Measurements from ENCODE around the gene TNFRSF4.

DNA sequence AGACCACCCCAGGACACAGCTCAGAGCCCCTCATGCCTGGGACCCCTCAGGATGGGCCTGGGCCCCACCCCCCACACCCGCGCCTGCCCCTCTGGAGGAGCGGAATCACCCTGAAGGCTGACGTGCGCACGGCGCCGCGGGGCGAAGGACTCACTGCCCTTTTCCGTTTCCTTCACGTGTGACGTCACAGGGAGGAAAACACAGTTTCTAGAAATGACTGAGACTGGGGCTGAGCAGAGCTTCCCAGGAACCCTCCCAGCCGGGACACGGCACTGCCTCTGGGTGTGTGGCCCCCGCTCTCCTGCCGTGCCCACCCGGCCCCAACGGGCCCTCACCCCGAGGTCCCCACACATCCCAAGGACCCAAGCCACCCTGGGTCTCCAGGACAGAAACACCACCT, 5.4 kb upstream of the TNFRSF4 start:
- TF ChIP-seq, protein P1, sequence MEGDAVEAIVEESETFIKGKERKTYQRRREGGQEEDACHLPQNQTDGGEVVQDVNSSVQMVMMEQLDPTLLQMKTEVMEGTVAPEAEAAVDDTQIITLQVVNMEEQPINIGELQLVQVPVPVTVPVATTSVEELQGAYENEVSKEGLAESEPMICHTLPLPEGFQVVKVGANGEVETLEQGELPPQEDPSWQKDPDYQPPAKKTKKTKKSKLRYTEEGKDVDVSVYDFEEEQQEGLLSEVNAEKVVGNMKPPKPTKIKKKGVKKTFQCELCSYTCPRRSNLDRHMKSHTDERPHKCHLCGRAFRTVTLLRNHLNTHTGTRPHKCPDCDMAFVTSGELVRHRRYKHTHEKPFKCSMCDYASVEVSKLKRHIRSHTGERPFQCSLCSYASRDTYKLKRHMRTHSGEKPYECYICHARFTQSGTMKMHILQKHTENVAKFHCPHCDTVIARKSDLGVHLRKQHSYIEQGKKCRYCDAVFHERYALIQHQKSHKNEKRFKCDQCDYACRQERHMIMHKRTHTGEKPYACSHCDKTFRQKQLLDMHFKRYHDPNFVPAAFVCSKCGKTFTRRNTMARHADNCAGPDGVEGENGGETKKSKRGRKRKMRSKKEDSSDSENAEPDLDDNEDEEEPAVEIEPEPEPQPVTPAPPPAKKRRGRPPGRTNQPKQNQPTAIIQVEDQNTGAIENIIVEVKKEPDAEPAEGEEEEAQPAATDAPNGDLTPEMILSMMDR (IDR thresholded peaks at IDR 0.05), result no peak
- no peak for TF ChIP-seq EZH2 (IDR thresholded peaks at IDR 0.05; ENCODE audit: borderline replicate concordance, insufficient read depth, low read depth, low read length, poor library complexity, severe bottlenecking)
